Measurements from ENCODE around the gene ZNF888. TPM values are rescaled to one million over a fixed set of nuclear protein-coding genes. Genes with fewer than 3 reads are reported as not detected.

The ZNF888 gene
- total and polyA plus RNA-seq, 9 of the 15 experiments (the other 6 are each of a cell fraction or from before 2014, with no cell fraction given): 1.6 to 13.3 (median 9.9) TPM

DNA sequence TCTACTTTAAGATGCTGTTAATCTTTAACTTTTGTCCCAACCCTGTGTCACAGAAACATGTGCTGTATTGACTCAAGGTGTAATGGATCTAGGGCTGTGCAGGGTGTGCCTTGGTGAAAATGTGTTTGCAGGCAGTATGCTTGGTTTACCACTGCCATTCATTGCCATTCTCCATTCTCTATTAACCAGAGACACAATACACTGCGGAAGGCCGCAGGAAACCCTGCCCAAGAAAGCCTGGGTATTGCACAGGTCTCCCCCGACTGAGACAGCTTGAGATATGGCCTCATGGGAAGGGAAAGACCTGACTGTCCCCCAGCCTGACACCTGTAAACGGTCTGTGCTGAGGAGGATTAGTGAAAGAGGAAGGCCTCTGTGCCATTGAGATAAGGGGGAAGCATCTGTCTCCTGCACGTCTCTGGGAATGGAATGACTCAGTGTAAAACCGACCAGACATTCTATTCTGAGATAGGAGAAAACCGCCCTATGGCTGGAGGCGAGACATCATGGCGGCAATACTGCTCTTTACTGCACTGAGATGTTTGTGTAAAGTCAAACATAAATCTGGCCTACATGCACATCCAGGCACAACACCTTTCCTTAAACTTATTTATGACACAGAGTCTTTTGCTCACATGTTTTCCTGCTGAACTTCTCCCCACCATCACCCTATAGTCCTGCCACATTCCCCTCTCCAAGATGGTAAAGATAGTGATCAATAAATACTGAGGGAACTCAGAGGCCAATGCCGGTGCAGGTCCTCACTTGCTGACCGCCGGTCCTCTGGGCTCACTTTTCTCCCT, 13.1 kb upstream of the ZNF888 start (continued):
- TF ChIP-seq GTF2E2 (tag; IDR thresholded peaks at IDR 0.05) (0 out of 2 replicates have a peak, but pooled peaks have one; percentile 60), GATAD2B (IDR thresholded peaks at IDR 0.05; ENCODE audit: borderline replicate concordance) (no peak), HMG20B (CRISPR knock-in tag; IDR thresholded peaks at IDR 0.05) (no peak), ZNF121 (CRISPR knock-in tag; conservative IDR thresholded peaks at IDR 0.05) (no peak), YBX1 (IDR thresholded peaks at IDR 0.05) (no peak), WHSC1 (IDR thresholded peaks at IDR 0.05; ENCODE audit: low read length) (no peak), SAFB2 (IDR thresholded peaks at IDR 0.05; ENCODE audit: borderline replicate concordance, low read depth, low read length, severe bottlenecking) (no peak), DEAF1 (CRISPR knock-in tag; IDR thresholded peaks at IDR 0.05) (no peak), GATAD2A (IDR thresholded peaks at IDR 0.05) (peak; percentile 47), PHF21A (IDR thresholded peaks at IDR 0.05; ENCODE audit: borderline replicate concordance, low read depth) (peak; percentile 84; the same call in 1 of the 2 replicates), ZNF780A (CRISPR knock-in tag; IDR thresholded peaks at IDR 0.05) (no peak), ARID3B (CRISPR knock-in tag; IDR thresholded peaks at IDR 0.05; ENCODE audit: borderline replicate concordance) (peak; percentile 49; the same call in 1 of the 2 replicates), ZNF444 (CRISPR knock-in tag; IDR thresholded peaks at IDR 0.05) (peak; percentile 30; the same call in 1 of the 2 replicates), ARNT (IDR thresholded peaks at IDR 0.05) (peak; percentile 98)
- TF ChIP-seq, protein P1, sequence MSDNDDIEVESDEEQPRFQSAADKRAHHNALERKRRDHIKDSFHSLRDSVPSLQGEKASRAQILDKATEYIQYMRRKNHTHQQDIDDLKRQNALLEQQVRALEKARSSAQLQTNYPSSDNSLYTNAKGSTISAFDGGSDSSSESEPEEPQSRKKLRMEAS (CRISPR knock-in tag; IDR thresholded peaks at IDR 0.05): peak; percentile 91
- TF ChIP-seq, protein P2, sequence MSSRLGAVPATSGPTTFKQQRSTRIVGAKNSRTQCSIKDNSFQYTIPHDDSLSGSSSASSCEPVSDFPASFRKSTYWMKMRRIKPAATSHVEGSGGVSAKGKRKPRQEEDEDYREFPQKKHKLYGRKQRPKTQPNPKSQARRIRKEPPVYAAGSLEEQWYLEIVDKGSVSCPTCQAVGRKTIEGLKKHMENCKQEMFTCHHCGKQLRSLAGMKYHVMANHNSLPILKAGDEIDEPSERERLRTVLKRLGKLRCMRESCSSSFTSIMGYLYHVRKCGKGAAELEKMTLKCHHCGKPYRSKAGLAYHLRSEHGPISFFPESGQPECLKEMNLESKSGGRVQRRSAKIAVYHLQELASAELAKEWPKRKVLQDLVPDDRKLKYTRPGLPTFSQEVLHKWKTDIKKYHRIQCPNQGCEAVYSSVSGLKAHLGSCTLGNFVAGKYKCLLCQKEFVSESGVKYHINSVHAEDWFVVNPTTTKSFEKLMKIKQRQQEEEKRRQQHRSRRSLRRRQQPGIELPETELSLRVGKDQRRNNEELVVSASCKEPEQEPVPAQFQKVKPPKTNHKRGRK (tag; IDR thresholded peaks at IDR 0.05): no peak
- TF ChIP-seq, protein P3, sequence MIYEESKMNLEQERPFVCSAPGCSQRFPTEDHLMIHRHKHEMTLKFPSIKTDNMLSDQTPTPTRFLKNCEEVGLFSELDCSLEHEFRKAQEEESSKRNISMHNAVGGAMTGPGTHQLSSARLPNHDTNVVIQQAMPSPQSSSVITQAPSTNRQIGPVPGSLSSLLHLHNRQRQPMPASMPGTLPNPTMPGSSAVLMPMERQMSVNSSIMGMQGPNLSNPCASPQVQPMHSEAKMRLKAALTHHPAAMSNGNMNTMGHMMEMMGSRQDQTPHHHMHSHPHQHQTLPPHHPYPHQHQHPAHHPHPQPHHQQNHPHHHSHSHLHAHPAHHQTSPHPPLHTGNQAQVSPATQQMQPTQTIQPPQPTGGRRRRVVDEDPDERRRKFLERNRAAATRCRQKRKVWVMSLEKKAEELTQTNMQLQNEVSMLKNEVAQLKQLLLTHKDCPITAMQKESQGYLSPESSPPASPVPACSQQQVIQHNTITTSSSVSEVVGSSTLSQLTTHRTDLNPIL (CRISPR knock-in tag; IDR thresholded peaks at IDR 0.05): no peak
- TF ChIP-seq, protein P4, sequence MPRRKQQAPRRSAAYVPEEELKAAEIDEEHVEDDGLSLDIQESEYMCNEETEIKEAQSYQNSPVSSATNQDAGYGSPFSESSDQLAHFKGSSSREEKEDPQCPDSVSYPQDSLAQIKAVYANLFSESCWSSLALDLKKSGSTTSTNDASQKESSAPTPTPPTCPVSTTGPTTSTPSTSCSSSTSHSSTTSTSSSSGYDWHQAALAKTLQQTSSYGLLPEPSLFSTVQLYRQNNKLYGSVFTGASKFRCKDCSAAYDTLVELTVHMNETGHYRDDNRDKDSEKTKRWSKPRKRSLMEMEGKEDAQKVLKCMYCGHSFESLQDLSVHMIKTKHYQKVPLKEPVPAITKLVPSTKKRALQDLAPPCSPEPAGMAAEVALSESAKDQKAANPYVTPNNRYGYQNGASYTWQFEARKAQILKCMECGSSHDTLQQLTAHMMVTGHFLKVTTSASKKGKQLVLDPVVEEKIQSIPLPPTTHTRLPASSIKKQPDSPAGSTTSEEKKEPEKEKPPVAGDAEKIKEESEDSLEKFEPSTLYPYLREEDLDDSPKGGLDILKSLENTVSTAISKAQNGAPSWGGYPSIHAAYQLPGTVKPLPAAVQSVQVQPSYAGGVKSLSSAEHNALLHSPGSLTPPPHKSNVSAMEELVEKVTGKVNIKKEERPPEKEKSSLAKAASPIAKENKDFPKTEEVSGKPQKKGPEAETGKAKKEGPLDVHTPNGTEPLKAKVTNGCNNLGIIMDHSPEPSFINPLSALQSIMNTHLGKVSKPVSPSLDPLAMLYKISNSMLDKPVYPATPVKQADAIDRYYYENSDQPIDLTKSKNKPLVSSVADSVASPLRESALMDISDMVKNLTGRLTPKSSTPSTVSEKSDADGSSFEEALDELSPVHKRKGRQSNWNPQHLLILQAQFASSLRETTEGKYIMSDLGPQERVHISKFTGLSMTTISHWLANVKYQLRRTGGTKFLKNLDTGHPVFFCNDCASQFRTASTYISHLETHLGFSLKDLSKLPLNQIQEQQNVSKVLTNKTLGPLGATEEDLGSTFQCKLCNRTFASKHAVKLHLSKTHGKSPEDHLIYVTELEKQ (CRISPR knock-in tag; IDR thresholded peaks at IDR 0.05): 0 out of 2 replicates have a peak, but pooled peaks have one; percentile 34
